IPS DF 6.9 (cell line): ENCODE data around the gene FBF1.

ENCODE experiments used
- DNase-seq: peaks from one replicate; pipeline ENCODE4 v3.0.0-alpha.2; 2013; ENCODE audit warnings: low read depth, low spot score
- H3K27ac ChIP-seq: one replicate; pipeline ENCODE4 v1.5.1; 2013; ENCODE audit warnings: low read length, control low read depth
- H3K27me3 ChIP-seq: 2 replicates; pipeline ENCODE4 v1.6.1; 2013; ENCODE audit warnings: mild to moderate bottlenecking, low read length; ENCODE audit not compliant: control insufficient read depth, insufficient read depth
- H3K36me3 ChIP-seq: 2 replicates; pipeline ENCODE4 v1.6.1; 2013; ENCODE audit warnings: low read length; ENCODE audit not compliant: control insufficient read depth, insufficient read depth
- H3K4me1 ChIP-seq: 2 replicates; pipeline ENCODE4 v1.6.1; 2013; ENCODE audit warnings: low read length; ENCODE audit not compliant: control insufficient read depth, insufficient read depth
- H3K4me3 ChIP-seq: 2 replicates; pipeline ENCODE4 v1.5.1; 2013; ENCODE audit warnings: mild to moderate bottlenecking, low read length
- H3K9me3 ChIP-seq: 2 replicates; pipeline ENCODE4 v1.6.1; 2013; ENCODE audit warnings: low read length, inconsistent platforms; ENCODE audit not compliant: control insufficient read depth, insufficient read depth
- WGBS: extraction: QIAGEN DNeasy Blood & Tissue Kit; methylation state at CpG from one replicate; pipeline ENCODE4 v1.1.7; 2013; ENCODE audit warnings: mixed read lengths, missing lambda C conversion rate; ENCODE audit not compliant: insufficient read length, insufficient coverage; 5-methylcytosine and 5-hydroxymethylcytosine counted together

The FBF1 gene

DNA sequence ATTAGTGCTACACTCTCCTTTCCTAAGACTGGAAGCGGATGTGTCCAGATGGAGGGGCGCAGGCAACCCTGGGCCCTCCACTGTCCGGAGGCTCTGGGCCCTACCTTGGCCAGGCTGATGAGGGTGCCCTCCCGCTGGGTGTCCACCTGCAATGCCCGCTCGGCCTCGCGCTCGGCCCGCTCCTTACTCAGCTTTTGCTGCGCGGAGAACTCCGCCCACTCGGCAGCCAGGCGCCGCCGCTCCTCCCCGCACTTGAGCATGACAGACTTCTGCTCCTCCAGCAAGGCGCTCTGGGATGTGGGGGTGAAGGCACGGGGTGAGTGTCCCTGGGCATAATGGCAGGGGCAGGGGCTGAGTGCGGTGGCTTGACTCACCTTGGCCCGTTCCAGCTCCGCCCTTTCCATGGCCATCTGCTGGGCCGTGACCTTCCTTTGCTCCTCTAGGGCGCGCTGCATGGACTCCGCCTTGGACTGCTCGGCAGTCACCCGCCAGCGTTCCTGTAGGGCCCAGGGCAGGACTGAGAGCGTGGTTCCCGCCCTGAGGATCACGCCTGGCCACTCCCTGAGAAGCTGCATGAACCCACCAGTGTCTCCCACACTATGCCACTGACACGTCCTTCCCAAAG is 26.1 kb downstream of the FBF1 start:
- no peaks in the 10 kb centered on the region for H3K36me3 ChIP-seq

DNA sequence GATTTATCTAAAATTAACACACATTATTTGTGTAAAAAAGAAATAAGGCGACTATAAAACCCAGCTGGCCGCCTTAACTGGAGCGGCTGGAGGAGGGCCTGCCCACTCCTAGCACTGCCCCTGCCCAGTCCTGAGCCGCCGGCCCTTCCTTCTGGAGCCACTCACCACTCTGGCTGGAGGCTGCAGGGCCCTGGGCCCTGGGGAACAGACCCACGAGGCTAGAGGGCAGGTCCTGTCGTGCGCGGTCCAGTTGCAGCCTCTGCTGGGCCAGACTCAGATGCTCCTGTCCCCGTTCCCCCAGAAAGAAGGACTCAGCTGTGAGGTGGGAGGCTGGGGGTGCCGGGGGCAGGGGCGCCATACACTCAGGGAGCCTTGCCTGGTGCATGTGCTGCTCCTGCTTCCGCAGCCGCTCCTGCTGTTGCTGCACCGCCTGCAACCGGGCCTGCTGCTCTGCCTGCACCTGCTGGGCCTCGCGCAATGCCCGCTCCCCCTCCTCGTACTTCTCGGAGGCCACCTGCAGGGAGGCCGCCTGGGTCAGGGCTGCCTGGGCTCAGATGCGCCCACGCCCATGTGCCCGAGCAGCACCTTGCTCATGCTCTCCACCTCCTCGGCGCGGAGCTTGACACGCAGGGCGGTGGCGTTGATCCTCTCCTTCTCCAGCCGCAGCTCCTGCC is 27.2 kb downstream of the FBF1 start:
- H3K27ac ChIP-seq: no peak overlapping the region
- H3K4me3 ChIP-seq: no peak overlapping the region
- H3K36me3 ChIP-seq: no peaks in the 10 kb centered on the region; the same call in 1 of the 2 replicates
- no peaks in the 10 kb centered on the region for H3K9me3 ChIP-seq
- no CpG with 5 or more reads among the region's 32 CpGs for WGBS
- H3K27me3 ChIP-seq: no peaks in the 10 kb centered on the region
- H3K4me1 ChIP-seq: no peaks in the 10 kb centered on the region; the same call in 1 of the 2 replicates
- DNase-seq: no peak

More for the DNA sequence above, 26.1 kb downstream of the FBF1 start:
- no peak for DNase-seq
- no peak overlapping the region for H3K27ac ChIP-seq
- no peak overlapping the region for H3K4me3 ChIP-seq
- H3K4me1 ChIP-seq: no peaks in the 10 kb centered on the region; the same call in 1 of the 2 replicates
- no peaks in the 10 kb centered on the region for H3K27me3 ChIP-seq
- H3K9me3 ChIP-seq: no peaks in the 10 kb centered on the region
- no CpG with 5 or more reads among the region's 34 CpGs for WGBS

- Histone ChIP-seq H3K36me3 (no peaks in the 10 kb centered on the region; the same call in 1 of the 2 replicates), H3K4me3 (no peak overlapping the region), H3K27me3 (no peaks in the 10 kb centered on the region), H3K27ac (no peak overlapping the region), H3K9me3 (no peaks in the 10 kb centered on the region), H3K4me1 (no peaks in the 10 kb centered on the region; the same call in 1 of the 2 replicates)
- WGBS: no CpG with 5 or more reads among the region's 6 CpGs
- no peak for DNase-seq
These were observed 30.1 kb downstream of the FBF1 start for GRCh38 chr17:75910699-75911098.

DNA sequence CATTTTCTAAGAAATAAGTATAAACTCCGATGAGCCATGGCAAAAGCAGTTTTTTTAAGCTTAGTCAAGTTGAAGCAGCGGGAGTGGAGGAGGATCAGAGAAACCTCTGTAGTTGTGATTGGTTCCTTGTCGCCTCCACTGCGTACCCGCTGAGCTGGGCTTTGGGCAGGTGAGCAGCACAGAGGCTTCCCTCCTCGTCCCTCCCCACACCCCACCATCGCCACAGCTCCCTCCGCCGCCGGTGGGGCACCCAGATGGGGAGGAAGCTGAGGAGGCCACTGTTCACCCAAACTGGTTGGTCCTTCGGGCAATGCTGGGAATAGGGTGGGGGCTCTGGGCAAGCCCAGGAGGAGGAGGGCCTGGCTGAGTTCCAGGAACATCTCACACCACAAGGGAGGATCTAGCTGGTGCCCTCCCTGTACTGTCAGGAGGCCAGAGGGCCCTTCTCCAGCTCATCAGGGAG is 31.0 kb downstream of the FBF1 start:
- Histone ChIP-seq H3K4me1 (no peaks in the 10 kb centered on the region; the same call in 1 of the 2 replicates), H3K9me3 (no peaks in the 10 kb centered on the region), H3K27me3 (no peaks in the 10 kb centered on the region), H3K4me3 (no peak overlapping the region), H3K27ac (no peak overlapping the region), H3K36me3 (no peaks in the 10 kb centered on the region; the same call in 1 of the 2 replicates)
- no CpG with 5 or more reads among the region's 11 CpGs for WGBS
- no peak for DNase-seq

GRCh38 chr17:75909051-75909811 is 31.6 kb downstream of the FBF1 start:
- H3K9me3 ChIP-seq: no peaks in the 10 kb centered on the region

GRCh38 chr17:75908201-75908600 is 32.6 kb downstream of the FBF1 start:
- no peak overlapping the region for H3K27ac ChIP-seq
- H3K27me3 ChIP-seq: no peaks in the 10 kb centered on the region
- H3K4me1 ChIP-seq: no peaks in the 10 kb centered on the region
- no peaks in the 10 kb centered on the region; the same call in 1 of the 2 replicates for H3K36me3 ChIP-seq
- no CpG with 5 or more reads among the region's 6 CpGs for WGBS
- H3K9me3 ChIP-seq: no peaks in the 10 kb centered on the region
- H3K4me3 ChIP-seq: no peak overlapping the region
- no peak for DNase-seq

More at GRCh38 chr17:75909051-75909811, 31.6 kb downstream of the FBF1 start:
- no CpG with 5 or more reads among the region's 14 CpGs for WGBS
- no peak for DNase-seq
- Histone ChIP-seq H3K4me1 (no peaks in the 10 kb centered on the region; the same call in 1 of the 2 replicates), H3K36me3 (no peaks in the 10 kb centered on the region; the same call in 1 of the 2 replicates), H3K27ac (no peak overlapping the region), H3K4me3 (no peak overlapping the region), H3K27me3 (no peaks in the 10 kb centered on the region)

- no peaks in the 10 kb centered on the region for H3K27me3 ChIP-seq
- whole genome bisulfite sequencing: no CpG with 5 or more reads among the region's 10 CpGs
- DNase-seq: no peak
- H3K9me3 ChIP-seq: no peaks in the 10 kb centered on the region
- H3K4me3 ChIP-seq: no peak overlapping the region
- H3K27ac ChIP-seq: no peak overlapping the region
- H3K36me3 ChIP-seq: peaks cover 7% of the 10 kb centered on the region
- H3K4me1 ChIP-seq: no peaks in the 10 kb centered on the region
These were observed 34.5 kb downstream of the FBF1 start for GRCh38 chr17:75906143-75906884.

- no CpG with 5 or more reads among the region's 69 CpGs for WGBS
- Histone ChIP-seq H3K4me3 (peak within 1 kb of the TSS; percentile 84), H3K9me3 (no peaks in the 10 kb centered on the region), H3K27ac (no peak within 1 kb of the TSS), H3K4me1 (no peaks in the 10 kb centered on the region), H3K27me3 (no peaks in the 10 kb centered on the region), H3K36me3 (peaks cover 16% of the 10 kb centered on the region)
- DNase-seq: peak; percentile 81
These were observed 35.9 kb downstream of the FBF1 start, which contains the start of gene MRPL38 for GRCh38 chr17:75904749-75905521. MRPL38 (minus strand) TSS chr17:75904884; CDS start chr17:75904875, 9 bp downstream.

DNA sequence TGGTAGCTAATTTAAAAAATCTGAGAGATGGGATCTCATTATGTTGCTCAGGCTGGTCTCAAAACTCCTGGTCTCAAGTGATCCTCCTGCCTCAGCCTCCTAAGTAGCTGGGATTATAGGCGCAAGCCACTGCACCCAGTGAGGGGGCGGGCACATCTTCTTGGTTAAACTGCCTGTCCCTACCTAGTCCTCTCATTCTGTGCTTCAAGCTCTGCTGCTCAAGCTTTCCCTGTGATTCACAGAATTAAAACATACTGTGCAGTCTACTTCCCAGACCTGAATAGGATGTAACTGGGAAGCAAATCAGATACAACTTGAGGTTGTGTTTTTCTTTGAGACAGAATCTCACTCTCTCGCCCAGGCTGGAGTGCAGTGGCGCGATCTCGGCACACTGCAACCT is 38.4 kb downstream of the FBF1 start:
- H3K4me3 ChIP-seq: no peak overlapping the region
- H3K9me3 ChIP-seq: no peaks in the 10 kb centered on the region
- H3K27ac ChIP-seq: no peak overlapping the region
- no peaks in the 10 kb centered on the region for H3K27me3 ChIP-seq
- WGBS: no CpG with 5 or more reads among the region's 6 CpGs
- H3K36me3 ChIP-seq: peaks cover 30% of the 10 kb centered on the region
- H3K4me1 ChIP-seq: no peaks in the 10 kb centered on the region
- no peak for DNase-seq
